GM19099 (cell line): ENCODE data around the gene LANCL3.

Experiments used
- POLR2A ChIP-seq: IDR thresholded peaks from 3 replicates; pipeline ENCODE4 v1.6.1; 2011; ENCODE audit warnings: low read depth; ENCODE audit not compliant: insufficient read length; ENCODE audit errors: extremely low read depth

The LANCL3 gene

DNA sequence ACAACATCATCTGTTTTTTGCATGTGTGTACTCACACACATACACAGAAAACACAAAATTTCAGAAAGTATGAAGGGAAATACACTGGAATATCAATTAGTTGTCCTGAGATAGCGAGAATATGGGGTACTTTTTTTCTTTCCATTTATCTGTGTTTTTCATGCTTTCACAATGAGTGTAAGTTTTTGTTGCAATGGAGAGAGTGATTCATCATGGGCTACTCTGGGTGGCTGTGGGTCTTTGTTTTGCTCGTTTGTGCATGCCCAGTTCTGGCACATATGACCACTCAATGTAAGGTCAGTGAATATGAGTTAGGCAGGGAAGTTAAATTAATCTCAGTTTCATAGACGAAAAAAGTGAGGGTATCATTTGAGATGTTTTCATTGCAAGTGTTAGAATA is 141.0 kb downstream of the LANCL3 start:
- TF ChIP-seq POLR2A = no peak

DNA sequence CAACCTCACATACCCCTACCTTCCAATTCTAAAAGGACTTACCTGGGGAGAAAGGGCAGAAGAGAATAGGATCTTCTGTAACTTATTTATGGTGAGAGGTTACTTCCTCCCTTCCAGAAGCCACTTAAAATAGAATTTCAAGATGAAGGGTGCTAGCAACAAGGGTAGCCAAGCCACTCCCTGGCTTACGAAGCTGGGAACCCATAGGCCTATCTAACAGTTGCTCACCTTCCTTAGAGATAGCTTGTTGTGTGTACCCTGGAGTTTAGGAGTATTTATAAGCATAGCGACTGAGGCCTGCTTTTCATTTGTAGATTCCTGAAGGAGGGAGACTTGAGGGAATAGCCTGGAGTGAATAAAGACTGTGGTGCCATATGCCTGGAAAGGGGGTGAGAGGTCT is 143.0 kb downstream of the LANCL3 start:
- no peak for TF ChIP-seq POLR2A

GRCh38 chrX:37716602-37717001 is 145.1 kb downstream of the LANCL3 start:
- TF ChIP-seq POLR2A = no peak

GRCh38 chrX:37717708-37718107 is 146.2 kb downstream of the LANCL3 start:
- TF ChIP-seq POLR2A = no peak

DNA sequence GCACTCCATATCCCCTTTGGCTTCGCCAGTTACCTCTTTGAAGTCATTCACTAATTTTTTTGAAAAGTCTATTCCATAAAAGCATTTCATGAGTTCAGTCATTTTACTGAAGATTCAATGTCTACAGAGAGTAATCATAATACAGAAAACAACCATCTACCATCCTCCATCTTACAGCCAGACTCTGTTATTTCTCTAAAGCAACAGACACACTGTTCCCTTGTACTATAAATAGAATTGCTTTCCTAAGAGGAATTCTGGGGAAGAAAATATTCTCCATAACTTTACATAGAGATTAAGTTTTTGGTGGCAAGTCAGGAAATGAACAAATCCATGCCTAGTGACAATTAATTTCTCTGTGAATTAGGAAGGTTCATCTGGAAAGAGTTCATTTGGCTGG is 151.1 kb downstream of the LANCL3 start:
- TF ChIP-seq POLR2A = no peak

- no peak for TF ChIP-seq POLR2A
Observed at GRCh38 chrX:37726346-37726745, 154.9 kb downstream of the LANCL3 start.
